ENCODE results near the gene TSC22D4.
"Not testable (repeated sequence)": the region's sequence is repeated elsewhere in the genome, so short reads cannot be mapped to it uniquely, and the experiment has no call there.

TSC22D4 gene

GRCh38 chr7:100472121-100472851 is 6.7 kb downstream of the TSC22D4 start:
- no peak for DNase-seq

- DNase-seq, result no peak
These were observed 8.0 kb downstream of the TSC22D4 start for GRCh38 chr7:100471021-100471420.

- peak; percentile 87 for DNase-seq
These were observed 9.6 kb downstream of the TSC22D4 start for GRCh38 chr7:100469227-100470044.

- DNase-seq, result no peak
These were observed 11.2 kb downstream of the TSC22D4 start for GRCh38 chr7:100467638-100468373.

GRCh38 chr7:100466653-100467605 is 12.1 kb downstream of the TSC22D4 start:
- DNase-seq, result no peak

GRCh38 chr7:100465702-100466311 is 13.2 kb downstream of the TSC22D4 start:
- peak; percentile 87 for DNase-seq

- no peak for DNase-seq
These were observed 13.7 kb downstream of the TSC22D4 start for GRCh38 chr7:100465299-100465698.

- DNase-seq, result no peak
These were observed 14.2 kb downstream of the TSC22D4 start for GRCh38 chr7:100464791-100465190.

- DNase-seq, result no peak
These were observed 14.8 kb downstream of the TSC22D4 start, which contains the start of gene SPACDR for GRCh38 chr7:100464210-100464660. Gene SPACDR, minus strand, starts transcription at chr7:100464260. Its CDS starts 235 bp downstream, at chr7:100464025.

GRCh38 chr7:100457033-100457432 is 22.0 kb downstream of the TSC22D4 start:
- DNase-seq, result no peak

- no peak for DNase-seq
These were observed 22.5 kb downstream of the TSC22D4 start for GRCh38 chr7:100456562-100456961.

- no peak for DNase-seq
These were observed 23.8 kb downstream of the TSC22D4 start for GRCh38 chr7:100455206-100455605.

- DNase-seq, result not testable (repeated sequence)
These were observed 25.2 kb downstream of the TSC22D4 start for GRCh38 chr7:100453854-100454253.

GRCh38 chr7:100452513-100452912 is 26.5 kb downstream of the TSC22D4 start:
- no peak for DNase-seq

GRCh38 chr7:100449190-100449795 is 29.7 kb downstream of the TSC22D4 start:
- no peak for DNase-seq

GRCh38 chr7:100447363-100447762 is 31.7 kb downstream of the TSC22D4 start:
- DNase-seq, result not testable (repeated sequence)

- no peak for DNase-seq
These were observed 33.0 kb downstream of the TSC22D4 start for GRCh38 chr7:100446040-100446439.

- peak; percentile 77 for DNase-seq
These were observed 34.4 kb downstream of the TSC22D4 start for GRCh38 chr7:100444311-100445278.

- no peak for DNase-seq
These were observed 35.7 kb downstream of the TSC22D4 start for GRCh38 chr7:100443096-100443840.

Data from hematopoietic multipotent progenitor cell treated with erythropoietin and hydrocortisone succinate and interleukin-3 and kit ligand, for 4 days (in vitro differentiated cells).